GM12874 (cell line): Measurements from ENCODE around the gene CHST13.

Source experiments
- CTCF ChIP-seq: IDR thresholded peaks from 2 replicates; pipeline ENCODE4 v1.5.1; 2011; ENCODE audit warnings: low read depth, mild to moderate bottlenecking, control low read depth, low read length, moderate library complexity; ENCODE audit not compliant: insufficient read depth

CHST13 gene

GRCh38 chr3:126542340-126543241 lies 18.6 kb downstream of the CHST13 start:
- no peak for TF ChIP-seq CTCF

- TF ChIP-seq CTCF: no peak
Measured at GRCh38 chr3:126543457-126544061, 19.6 kb downstream of the CHST13 start.

- no peak for TF ChIP-seq CTCF
Measured at GRCh38 chr3:126544596-126545281, 20.8 kb downstream of the CHST13 start.

GRCh38 chr3:126545544-126545943 lies 21.6 kb downstream of the CHST13 start:
- TF ChIP-seq CTCF: no peak

- no peak for TF ChIP-seq CTCF
Measured at GRCh38 chr3:126546013-126546412, 22.1 kb downstream of the CHST13 start.

- TF ChIP-seq CTCF: no peak
Measured at GRCh38 chr3:126546549-126547239, 22.7 kb downstream of the CHST13 start.

GRCh38 chr3:126547721-126548120 lies 23.8 kb downstream of the CHST13 start:
- TF ChIP-seq CTCF: no peak
